Activated CD8-positive, alpha-beta memory T cell treated with anti-CD3 and anti-CD28 coated beads, Interleukin-2, amount 10 ng/mL, durations not matched to agents 7 days and 5 days (primary cell): ENCODE data around the gene PLCB1. TPM values are rescaled to one million over a fixed set of nuclear protein-coding genes. Genes with fewer than 3 reads are reported as not detected.
"Not testable (repeated sequence)": the region's sequence is repeated elsewhere in the genome, so short reads cannot be mapped to it uniquely, and the experiment has no call there.

Experiments used
- ATAC-seq: fragments of 150-1000 bp; cut with Tn5 transposase; one replicate; pipeline ENCODE4 v1.10.0; 2021; ENCODE audit warnings: moderate library complexity
- CTCF ChIA-PET: fragments of 350-600 bp; sonication (Branson Sonifier 250); formaldehyde crosslinking; loops from one replicate; lab custom pipeline; 2021; ENCODE audit warnings: antibody characterized with exemption; lab: Charles Lee
- DNase-seq: peaks from one replicate; pipeline ENCODE4 v3.0.0-alpha.2; 2020
- H3K27ac Mint-ChIP-seq: one replicate; pipeline ENCODE4 v1.8.0; 2021; ENCODE audit warnings: mild to moderate bottlenecking, mixed read lengths
- H3K27me3 Mint-ChIP-seq: one replicate; pipeline ENCODE4 v1.8.0; 2021; ENCODE audit warnings: mixed read lengths
- H3K36me3 Mint-ChIP-seq: one replicate; pipeline ENCODE4 v1.8.0; 2021; ENCODE audit warnings: mild to moderate bottlenecking, mixed read lengths
- H3K4me1 Mint-ChIP-seq: one replicate; pipeline ENCODE4 v1.8.0; 2021; ENCODE audit warnings: mixed read lengths
- H3K4me3 Mint-ChIP-seq: one replicate; pipeline ENCODE4 v1.8.0; 2021; ENCODE audit warnings: mild to moderate bottlenecking, moderate library complexity, mixed read lengths
- H3K9me3 Mint-ChIP-seq: one replicate; pipeline ENCODE4 v1.8.0; 2022; ENCODE audit warnings: low read depth, mixed read lengths
- total RNA-seq, 2 experiments: library from RNA; stranded (reverse); gene quantifications; one replicate each; pipeline ENCODE4 v1.2.3, GENCODE V29; 2021

PLCB1 gene
- total RNA-seq, 2 experiments from 2014 or later, result 2.4 to 3.2 TPM

DNA sequence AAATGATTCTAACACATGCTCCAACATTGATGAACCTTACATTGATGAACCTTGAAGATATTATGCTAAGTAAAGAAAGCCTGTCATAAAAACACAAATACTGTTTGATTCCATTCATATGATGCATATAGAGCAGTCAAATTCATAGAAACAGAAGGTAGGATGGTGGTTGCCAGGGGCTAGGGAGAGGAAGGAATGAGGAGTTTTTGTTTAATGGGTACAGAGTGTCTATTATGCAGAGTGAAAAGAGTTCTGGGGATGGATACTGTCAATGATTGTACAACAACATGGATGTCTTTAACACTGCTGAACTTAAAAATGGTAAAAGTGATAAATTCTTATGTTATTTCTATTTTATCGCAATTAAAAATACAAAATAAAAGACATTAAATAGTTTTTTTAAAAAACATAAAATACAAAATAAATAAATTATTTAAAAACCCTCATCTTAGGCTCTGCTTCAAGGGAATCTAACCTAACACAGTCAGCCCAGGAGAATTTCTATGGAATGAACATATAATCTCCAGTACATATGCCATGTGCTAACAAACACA is 451.0 kb downstream of the PLCB1 start:
- ATAC-seq (no peak), DNase-seq (no peak)
- Mint-ChIP-seq H3K9me3 (peaks cover 1% of the 10 kb centered on the region), H3K27ac (no peak overlapping the region), H3K36me3 (peaks cover 1% of the 10 kb centered on the region), H3K4me3 (no peak overlapping the region), H3K27me3 (no peaks in the 10 kb centered on the region), H3K4me1 (peaks cover 9% of the 10 kb centered on the region)
- CTCF ChIA-PET, result no interaction called here

DNA sequence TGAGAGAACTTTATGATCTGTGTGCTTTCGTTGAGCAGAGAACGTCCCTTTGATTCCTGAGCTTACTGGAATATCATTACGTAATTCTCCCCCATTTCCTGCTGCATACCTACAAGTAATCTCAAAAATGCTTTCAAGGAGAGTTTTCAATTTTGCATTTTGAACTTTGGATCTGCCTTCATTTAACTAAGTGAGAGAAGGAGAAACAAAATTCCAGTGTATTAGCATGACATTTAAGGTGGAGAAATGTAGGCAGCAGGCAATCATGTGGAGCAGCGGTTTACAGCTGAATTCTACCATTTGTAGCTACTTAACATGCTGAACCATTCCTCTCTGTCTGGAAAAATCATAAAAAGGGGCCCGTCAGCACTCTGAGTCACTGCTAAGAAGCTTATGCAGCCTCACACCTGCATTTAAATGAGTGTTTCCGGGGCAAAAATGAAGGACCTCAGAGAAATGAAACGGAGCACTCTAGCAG is 451.5 kb downstream of the PLCB1 start:
- H3K4me1 Mint-ChIP-seq, result peaks cover 12% of the 10 kb centered on the region
- no peak for ATAC-seq
- DNase-seq, result no peak
- peaks cover 1% of the 10 kb centered on the region for H3K36me3 Mint-ChIP-seq
- CTCF ChIA-PET, result no interaction called here
- H3K9me3 Mint-ChIP-seq, result peaks cover 1% of the 10 kb centered on the region
- H3K4me3 Mint-ChIP-seq, result no peak overlapping the region
- H3K27me3 Mint-ChIP-seq, result no peaks in the 10 kb centered on the region
- H3K27ac Mint-ChIP-seq, result no peak overlapping the region

- no peak for ATAC-seq
- Mint-ChIP-seq H3K27ac (no peak overlapping the region), H3K27me3 (no peaks in the 10 kb centered on the region), H3K9me3 (no peaks in the 10 kb centered on the region), H3K36me3 (peaks cover 1% of the 10 kb centered on the region), H3K4me1 (peaks cover 14% of the 10 kb centered on the region), H3K4me3 (no peak overlapping the region)
- no peak for DNase-seq
- CTCF ChIA-PET, result no interaction called here
Observed at GRCh38 chr20:8587251-8587650, 455.2 kb downstream of the PLCB1 start.

DNA sequence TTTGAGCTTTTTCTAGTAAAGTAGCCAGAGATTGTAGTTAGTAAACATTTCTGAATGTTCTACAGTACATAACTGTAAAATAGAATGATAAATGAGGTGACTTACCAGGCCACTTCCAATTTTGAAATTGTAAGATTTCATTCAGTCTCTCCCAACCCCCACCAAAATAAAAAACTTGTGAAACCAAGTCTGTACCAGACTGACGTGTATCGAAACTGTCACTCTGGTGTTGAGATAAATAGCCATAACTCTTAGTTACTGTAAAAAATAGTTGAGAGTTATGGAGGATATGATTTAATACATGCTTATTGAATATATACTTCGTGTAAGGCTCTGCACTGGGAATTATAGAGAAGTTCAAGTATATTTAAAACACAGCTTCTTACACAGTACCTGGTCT is 455.7 kb downstream of the PLCB1 start:
- Mint-ChIP-seq H3K9me3 (no peaks in the 10 kb centered on the region), H3K36me3 (peaks cover 1% of the 10 kb centered on the region), H3K4me1 (peaks cover 14% of the 10 kb centered on the region), H3K4me3 (no peak overlapping the region), H3K27me3 (no peaks in the 10 kb centered on the region), H3K27ac (no peak overlapping the region)
- CTCF ChIA-PET, result no interaction called here
- ATAC-seq (peak; percentile 53), DNase-seq (no peak)

- DNase-seq, result no peak
- Mint-ChIP-seq H3K9me3 (no peaks in the 10 kb centered on the region), H3K36me3 (no peaks in the 10 kb centered on the region), H3K27me3 (no peaks in the 10 kb centered on the region), H3K4me1 (peaks cover 14% of the 10 kb centered on the region), H3K27ac (no peak overlapping the region), H3K4me3 (no peak overlapping the region)
- CTCF ChIA-PET, result interaction anchor here (1.7 kb wide), 1 partner anchor 36 kb away, joined by 3 read pairs; no protein-coding TSS in a partner anchor
- ATAC-seq, result no peak
Observed at GRCh38 chr20:8589956-8590355, 457.9 kb downstream of the PLCB1 start.

DNA sequence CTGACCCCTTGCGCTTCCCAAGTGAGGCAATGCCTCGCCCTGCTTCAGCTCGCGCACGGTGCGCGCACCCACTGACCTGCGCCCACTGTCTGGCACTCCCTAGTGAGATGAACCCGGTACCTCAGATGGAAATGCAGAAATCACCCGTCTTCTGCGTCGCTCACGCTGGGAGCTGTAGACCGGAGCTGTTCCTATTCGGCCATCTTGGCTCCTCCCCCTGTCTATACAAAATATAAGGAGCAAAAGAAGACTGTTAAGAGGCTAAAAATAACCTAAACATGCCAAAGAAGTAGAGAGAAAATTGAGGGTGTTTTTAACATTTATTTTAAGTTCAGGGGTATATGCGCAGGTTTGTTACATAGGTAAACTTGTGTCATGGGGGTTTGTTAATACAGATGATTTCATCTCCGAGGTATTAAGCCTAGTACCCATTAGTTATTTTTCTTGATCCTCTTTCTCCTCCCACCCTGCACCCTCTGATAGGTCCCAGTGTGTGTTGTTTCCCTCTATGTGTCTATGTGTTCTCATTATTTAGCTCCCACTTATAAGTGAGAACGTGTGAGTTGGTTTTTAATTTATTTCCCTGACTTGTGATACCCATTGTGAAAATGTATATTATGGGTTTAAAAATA is 469.0 kb downstream of the PLCB1 start:
- H3K27me3 Mint-ChIP-seq, H3K27ac Mint-ChIP-seq, H3K9me3 Mint-ChIP-seq, CTCF ChIA-PET, DNase-seq, H3K4me3 Mint-ChIP-seq, ATAC-seq, H3K36me3 Mint-ChIP-seq: not testable (repeated sequence)
- peaks cover 20% of the 10 kb centered on the region for H3K4me1 Mint-ChIP-seq

GRCh38 chr20:8601542-8601912 is 469.5 kb downstream of the PLCB1 start:
- CTCF ChIA-PET, result no interaction called here
- ATAC-seq, result no peak

DNA sequence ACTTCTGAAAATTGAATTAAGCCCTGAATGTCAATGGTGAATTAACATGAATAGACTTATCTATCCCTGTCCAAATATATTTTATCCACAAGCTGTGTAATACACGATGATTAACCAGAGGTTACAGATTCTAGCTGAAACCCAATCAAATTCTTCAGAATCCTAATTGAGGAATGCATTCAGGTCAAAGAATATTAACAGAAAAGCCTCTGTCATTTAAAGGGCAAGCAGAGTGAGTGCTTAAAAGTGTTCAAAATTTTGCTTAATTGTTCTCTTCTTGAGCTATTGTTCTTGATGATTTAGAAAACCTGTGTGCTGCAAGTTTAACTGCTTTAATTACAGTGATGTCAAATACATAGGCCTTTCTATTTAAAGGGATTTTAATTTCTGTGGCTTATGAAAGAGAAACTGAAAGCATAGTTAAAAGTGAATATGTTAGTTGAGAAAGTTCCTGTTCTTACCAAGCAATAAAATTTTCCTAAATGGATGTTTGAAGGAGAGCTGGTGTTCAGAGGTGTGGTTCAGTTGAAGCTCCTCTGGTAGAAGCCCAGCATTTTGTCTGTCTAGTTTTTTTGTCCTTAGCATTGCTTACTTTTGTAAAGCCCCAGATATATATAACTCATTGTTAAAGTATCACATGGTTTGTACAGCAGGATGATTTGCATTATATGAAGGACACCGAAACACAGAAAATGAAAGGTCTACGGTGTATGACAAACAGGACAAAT is 470.5 kb downstream of the PLCB1 start:
- no peak for DNase-seq
- CTCF ChIA-PET, result interaction anchor here (1.1 kb wide), 1 partner anchor 559 kb away, joined by 3 read pairs; no protein-coding TSS in a partner anchor
- Mint-ChIP-seq H3K4me3 (peak overlapping the region; percentile 44), H3K9me3 (peaks cover 4% of the 10 kb centered on the region), H3K4me1 (peaks cover 20% of the 10 kb centered on the region), H3K36me3 (no peaks in the 10 kb centered on the region), H3K27ac (peak overlapping the region; percentile 58), H3K27me3 (no peaks in the 10 kb centered on the region)
- peak; percentile 55 for ATAC-seq

More at GRCh38 chr20:8601542-8601912, 469.5 kb downstream of the PLCB1 start:
- Mint-ChIP-seq H3K27me3 (no peaks in the 10 kb centered on the region), H3K4me1 (peaks cover 20% of the 10 kb centered on the region), H3K36me3 (no peaks in the 10 kb centered on the region), H3K9me3 (peaks cover 4% of the 10 kb centered on the region), H3K27ac (no peak overlapping the region), H3K4me3 (no peak overlapping the region)
- no peak for DNase-seq

DNA sequence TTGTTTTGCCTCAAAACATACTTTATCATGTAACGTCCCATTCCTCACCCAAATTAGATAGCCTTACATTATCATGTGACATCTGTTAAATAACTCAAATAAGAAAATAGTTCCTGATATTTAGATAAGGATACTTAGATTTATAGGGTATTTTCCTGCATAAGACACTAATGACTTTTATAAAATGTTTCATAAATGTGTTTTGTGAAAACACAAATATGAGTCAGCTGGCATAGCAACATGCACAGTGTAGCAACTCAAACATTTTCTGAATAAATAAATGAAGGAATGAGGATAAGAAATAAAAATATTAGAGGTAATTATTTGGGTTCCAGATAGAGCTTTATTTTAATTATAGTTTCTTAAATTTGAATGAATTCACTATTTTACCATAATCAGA is 476.4 kb downstream of the PLCB1 start:
- H3K4me3 Mint-ChIP-seq, result no peak overlapping the region
- no peaks in the 10 kb centered on the region for H3K36me3 Mint-ChIP-seq
- no peaks in the 10 kb centered on the region for H3K27me3 Mint-ChIP-seq
- no peak for ATAC-seq
- peaks cover 4% of the 10 kb centered on the region for H3K9me3 Mint-ChIP-seq
- CTCF ChIA-PET, result no interaction called here
- peaks cover 1% of the 10 kb centered on the region for H3K4me1 Mint-ChIP-seq
- DNase-seq, result no peak
- no peak overlapping the region for H3K27ac Mint-ChIP-seq

- Mint-ChIP-seq H3K9me3 (no peaks in the 10 kb centered on the region), H3K4me3 (no peak overlapping the region), H3K36me3 (no peaks in the 10 kb centered on the region), H3K27ac (no peak overlapping the region), H3K27me3 (no peaks in the 10 kb centered on the region), H3K4me1 (no peaks in the 10 kb centered on the region)
- ATAC-seq (no peak), DNase-seq (no peak)
- CTCF ChIA-PET, result interaction anchor here (1.3 kb wide), 1 partner anchor 105 kb away, joined by 3 read pairs; no protein-coding TSS in a partner anchor
Observed at GRCh38 chr20:8616792-8617191, 484.7 kb downstream of the PLCB1 start.

DNA sequence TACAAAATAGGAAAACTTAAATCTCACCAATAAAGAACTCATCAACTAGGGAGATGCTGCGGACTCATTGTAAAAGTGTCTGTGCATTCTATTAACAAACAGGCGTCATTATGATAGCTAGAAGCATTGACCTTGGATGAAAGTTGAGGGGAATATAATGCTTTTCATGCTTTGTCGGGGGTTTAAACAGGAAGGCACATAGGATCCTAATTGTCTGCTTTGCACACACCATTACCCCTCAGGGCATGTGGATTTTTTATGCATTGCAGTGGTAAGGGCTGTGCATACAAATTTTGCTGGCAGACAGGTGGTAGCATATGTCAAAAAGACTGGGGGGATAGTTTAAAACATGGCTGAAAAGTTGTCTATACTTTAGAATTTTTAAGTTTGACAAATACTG is 488.9 kb downstream of the PLCB1 start:
- no peaks in the 10 kb centered on the region for H3K36me3 Mint-ChIP-seq
- no peak overlapping the region for H3K4me3 Mint-ChIP-seq
- no peaks in the 10 kb centered on the region for H3K9me3 Mint-ChIP-seq
- ATAC-seq, result no peak
- no peak for DNase-seq
- H3K27me3 Mint-ChIP-seq, result no peaks in the 10 kb centered on the region
- CTCF ChIA-PET, result no interaction called here
- no peaks in the 10 kb centered on the region for H3K4me1 Mint-ChIP-seq
- no peak overlapping the region for H3K27ac Mint-ChIP-seq

GRCh38 chr20:8624046-8624445 is 492.0 kb downstream of the PLCB1 start:
- CTCF ChIA-PET, result no interaction called here

GRCh38 chr20:8624616-8625015 is 492.6 kb downstream of the PLCB1 start:
- Mint-ChIP-seq H3K4me3 (no peak overlapping the region), H3K27ac (no peak overlapping the region), H3K36me3 (no peaks in the 10 kb centered on the region), H3K4me1 (no peaks in the 10 kb centered on the region), H3K27me3 (no peaks in the 10 kb centered on the region), H3K9me3 (no peaks in the 10 kb centered on the region)
- CTCF ChIA-PET, result no interaction called here
- ATAC-seq (no peak), DNase-seq (no peak)

More at GRCh38 chr20:8624046-8624445, 492.0 kb downstream of the PLCB1 start:
- Mint-ChIP-seq H3K36me3 (no peaks in the 10 kb centered on the region), H3K27me3 (no peaks in the 10 kb centered on the region), H3K4me3 (no peak overlapping the region), H3K27ac (no peak overlapping the region), H3K4me1 (no peaks in the 10 kb centered on the region), H3K9me3 (no peaks in the 10 kb centered on the region)
- DNase-seq (no peak), ATAC-seq (no peak)
